Measurements from ENCODE around the gene UTS2B.

DNA sequence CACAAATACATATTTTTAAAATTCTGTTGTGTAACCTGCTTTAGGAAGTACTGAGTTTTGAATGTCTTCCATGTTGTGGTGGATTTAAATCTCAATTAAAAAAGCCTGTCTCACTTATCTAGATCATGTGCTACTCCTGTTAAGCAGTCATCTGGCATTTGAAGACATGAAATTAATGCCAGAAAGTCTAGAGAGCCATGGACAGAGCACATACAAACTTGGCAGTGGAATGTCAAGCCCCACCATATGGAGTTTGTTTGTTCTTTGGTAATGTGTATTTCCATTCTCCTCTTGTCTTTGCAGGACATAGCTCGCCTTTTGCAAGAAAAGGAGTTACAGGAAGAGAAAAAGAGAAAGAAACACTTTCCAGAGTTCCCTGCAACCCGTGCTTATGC is 39.3 kb upstream of the UTS2B start:
- TF ChIP-seq POLR2AphosphoS5 (IDR thresholded peaks at IDR 0.05; ENCODE audit: low read depth, low read length), result no peak
- TF ChIP-seq POLR2A (IDR thresholded peaks at IDR 0.05; ENCODE audit: low read depth, low read length), result no peak
